ENCODE data around the gene RAD51D.
"Not testable (repeated sequence)": the region's sequence is repeated elsewhere in the genome, so short reads cannot be mapped to it uniquely, and the experiment has no call there.

The RAD51D gene

DNA sequence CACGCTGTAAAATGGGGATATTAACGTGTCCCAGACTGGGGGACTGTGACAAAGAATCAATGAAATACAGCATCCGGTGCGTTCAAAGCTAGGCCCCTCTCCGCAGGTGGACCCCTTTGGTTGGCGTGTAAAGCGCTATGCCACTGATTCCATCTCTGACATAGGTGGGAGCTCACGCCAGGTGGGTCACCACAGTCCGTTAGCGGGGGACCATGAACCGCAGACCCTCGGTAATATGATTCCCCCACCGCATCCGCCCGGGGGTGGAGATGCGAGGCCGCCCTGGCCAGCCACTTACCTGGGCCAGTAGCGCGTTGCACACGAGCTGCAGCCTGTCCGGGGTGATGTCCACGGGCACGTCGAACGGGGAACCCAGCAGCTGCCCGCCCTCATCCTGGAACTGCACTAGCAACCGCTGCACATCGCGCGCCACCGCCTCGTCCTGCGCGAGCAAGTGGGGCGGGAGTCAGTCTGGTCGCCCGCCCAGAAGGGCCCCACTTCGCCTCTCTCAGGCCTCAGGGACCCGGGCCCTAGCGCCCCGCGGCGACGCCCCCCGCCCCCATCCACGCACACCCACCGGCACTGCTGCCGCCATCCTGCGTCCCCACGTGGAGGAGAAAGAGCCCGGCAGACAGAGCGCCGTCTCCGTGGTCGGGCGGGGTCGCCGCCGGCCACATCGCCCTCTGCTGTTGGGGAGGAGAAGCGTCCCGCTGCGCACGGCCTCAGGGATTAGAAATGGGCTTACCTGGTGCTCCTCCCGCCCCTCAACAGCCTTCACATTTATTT lies 22.2 kb upstream of the RAD51D start, which contains the start of gene NLE1:
Gene NLE1 (minus strand): TSS at position 623 of the 786 bp plus-strand sequence. CDS start 28 bp downstream, at position 595.
- DNase-seq (ENCODE audit: low read depth in 2 of 2), result peak; percentile 85 to 88

DNA sequence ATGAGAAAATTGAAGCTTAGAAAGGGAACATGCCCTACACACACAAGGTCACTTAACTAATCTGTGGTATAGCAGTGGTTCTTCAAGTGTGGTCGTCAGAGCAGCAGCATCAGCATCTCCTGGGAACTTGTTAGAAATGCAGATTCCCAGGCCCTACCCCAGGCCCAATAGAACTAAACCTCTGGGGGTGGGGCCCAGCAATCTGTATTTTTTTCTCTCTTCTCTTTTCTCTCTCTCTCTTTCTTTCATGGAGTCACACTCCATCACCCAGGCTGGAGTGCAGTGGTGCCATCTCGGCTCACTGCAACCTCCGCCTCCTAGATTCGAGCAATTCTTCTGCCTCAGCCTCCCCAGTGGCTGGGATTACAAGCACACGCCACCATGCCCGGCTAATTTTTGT lies 18.6 kb upstream of the RAD51D start:
- DNase-seq (ENCODE audit: low read depth in 2 of 2), result no peak

DNA sequence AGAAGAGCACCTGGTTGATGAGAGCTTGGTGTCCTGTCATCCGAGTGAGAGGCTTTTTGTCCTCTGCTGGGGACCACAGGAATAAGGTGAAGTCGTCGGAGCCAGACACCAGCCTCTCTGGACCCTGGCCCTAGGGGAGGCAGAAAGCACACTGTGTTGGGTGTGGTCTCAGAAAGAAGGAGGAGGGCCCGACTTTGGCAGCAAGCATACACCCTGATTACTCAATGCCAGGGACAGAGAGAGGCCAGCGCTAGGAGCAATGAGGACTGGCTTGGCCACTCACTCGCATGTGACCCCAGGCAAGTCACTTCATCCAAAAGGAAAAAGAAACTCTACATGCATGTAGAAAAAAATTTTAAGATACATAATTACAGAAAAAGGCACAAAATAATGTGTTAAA lies 15.7 kb upstream of the RAD51D start:
- no peak for DNase-seq (ENCODE audit: low read depth in 2 of 2)

DNA sequence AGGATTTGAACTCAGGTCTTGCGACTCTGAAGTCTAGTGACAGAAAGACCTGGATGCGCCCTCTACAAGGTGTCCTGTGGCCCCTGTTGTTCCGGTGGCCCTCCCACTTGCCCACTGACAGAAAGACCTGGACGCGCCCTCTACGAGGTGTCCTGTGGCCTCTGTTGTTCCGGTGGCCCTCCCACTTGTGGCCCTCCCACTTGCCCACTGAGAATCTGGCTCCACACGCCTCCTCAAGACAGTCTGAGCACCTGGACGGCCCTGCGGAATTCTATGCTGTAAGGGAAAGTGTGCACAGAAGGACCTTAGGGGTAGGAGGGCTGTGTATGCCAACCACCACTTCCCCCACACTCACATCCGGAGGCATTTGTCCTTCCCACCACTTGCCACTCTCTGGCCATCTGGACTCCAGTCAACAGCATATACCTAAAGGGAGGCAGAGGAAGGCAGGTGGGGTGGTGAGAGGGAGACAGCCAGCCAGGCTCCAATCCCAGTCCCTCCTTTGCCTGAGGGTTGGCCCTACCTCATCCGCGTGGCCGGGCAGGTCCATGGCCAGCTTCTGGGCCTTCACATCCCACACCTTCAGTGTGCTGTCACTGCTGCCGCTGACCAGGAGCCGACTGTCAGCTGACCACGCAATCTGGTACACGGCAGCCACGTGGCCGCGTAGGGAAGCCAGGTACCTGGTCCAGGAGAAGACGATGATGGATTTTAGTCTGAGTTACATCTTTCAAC lies 13.3 kb upstream of the RAD51D start:
- DNase-seq (ENCODE audit: low read depth in 2 of 2), result no peak

DNA sequence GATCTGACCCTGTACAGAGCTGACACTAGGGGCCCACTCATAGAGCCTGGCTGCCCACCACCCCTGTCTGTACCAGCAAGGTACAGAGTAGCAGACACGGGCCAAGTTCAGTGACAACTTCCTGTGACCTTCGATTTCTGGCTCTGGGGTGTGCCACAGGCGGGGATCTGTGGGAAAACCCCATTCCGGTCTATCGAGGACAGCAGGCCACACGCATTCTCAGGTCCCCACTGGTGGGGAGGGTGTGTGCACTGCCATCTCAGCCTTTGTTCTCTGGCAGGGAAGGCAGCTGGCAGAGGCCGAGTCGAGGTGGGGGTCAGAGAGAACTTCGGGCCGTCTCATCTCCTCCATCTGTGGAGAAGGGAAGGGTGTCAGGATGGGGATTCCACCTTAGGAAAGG lies 12.4 kb upstream of the RAD51D start:
- no peak for DNase-seq (ENCODE audit: low read depth in 2 of 2)

DNA sequence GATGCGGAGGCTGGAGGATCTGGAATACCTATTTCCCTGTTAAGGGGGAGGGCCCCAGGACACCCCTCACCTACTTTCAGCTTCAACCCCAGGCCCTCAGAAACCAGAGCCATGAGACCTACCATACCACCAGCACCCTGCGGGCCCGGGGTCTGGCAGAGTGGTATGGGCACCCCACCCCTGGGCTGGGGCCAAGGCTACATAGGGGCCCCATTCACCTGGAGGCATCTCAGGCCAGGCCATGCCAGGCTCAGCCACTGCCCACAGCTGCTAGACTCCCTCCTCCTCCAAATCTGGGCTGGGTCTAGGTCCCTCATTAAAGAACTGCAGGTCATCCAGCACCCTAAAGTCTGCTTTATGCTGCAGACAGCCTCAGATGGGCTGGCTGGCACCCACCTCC lies 10.7 kb upstream of the RAD51D start:
- DNase-seq (ENCODE audit: low read depth in 2 of 2), result no peak

DNA sequence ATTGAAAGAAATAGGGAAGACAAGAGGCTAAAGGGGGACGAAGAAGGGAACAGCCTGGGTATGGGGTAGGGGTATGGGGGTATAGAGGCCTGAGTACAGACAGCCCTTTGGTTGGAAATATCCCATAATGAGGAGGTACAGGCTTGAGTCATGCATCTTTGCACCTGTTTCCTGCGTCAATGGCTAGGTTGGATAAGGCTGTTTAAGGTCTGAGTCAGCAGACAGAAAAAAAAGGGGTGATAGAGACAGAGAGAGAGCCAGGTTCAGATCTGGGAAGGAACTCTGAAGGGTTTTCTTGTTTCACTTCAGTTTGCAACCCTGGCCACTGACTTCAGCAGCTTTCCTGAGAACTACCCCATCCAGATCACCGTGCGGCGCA lies 10.3 kb upstream of the RAD51D start:
- DNase-seq (ENCODE audit: low read depth in 2 of 2), result no peak

DNA sequence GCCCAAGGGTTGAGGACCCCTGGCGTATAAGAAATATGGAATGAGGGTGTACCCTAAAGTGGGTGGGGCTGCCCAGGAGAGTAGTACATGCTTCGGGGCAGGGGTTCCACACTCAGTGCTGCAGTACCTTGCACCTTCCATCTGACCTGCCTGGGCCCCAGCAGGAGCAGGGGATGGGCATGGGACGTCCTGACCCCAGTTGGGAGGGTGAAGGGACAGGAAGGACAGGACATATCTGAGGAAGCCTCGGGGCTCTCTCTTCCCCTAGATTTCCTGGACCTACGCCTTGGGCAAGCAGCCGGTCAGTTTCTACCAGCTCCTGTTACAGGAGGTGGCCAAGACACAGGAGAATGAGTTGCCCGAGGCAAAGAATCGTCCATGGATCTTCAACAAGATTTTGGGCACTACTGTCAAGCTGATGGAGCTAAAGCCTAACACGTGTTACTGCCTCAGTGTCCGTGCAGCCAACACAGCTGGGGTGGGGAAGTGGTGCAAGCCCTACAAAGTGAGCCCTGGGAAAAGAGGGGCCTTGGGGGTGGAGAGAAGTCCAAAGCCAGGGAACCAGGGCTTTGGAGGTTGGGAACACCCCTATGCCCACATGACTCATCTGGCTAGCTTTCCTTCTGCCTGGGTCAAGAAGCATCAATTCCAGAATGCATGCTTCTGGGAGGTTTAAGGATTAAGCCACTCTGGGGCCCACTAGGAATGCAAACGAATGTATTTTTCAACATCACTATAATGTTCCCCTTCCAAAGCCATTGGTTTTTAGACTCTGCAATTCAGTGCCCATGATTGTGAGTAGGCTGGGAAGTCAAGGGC lies 9.7 kb upstream of the RAD51D start:
- DNase-seq (ENCODE audit: low read depth in 2 of 2), result no peak

DNA sequence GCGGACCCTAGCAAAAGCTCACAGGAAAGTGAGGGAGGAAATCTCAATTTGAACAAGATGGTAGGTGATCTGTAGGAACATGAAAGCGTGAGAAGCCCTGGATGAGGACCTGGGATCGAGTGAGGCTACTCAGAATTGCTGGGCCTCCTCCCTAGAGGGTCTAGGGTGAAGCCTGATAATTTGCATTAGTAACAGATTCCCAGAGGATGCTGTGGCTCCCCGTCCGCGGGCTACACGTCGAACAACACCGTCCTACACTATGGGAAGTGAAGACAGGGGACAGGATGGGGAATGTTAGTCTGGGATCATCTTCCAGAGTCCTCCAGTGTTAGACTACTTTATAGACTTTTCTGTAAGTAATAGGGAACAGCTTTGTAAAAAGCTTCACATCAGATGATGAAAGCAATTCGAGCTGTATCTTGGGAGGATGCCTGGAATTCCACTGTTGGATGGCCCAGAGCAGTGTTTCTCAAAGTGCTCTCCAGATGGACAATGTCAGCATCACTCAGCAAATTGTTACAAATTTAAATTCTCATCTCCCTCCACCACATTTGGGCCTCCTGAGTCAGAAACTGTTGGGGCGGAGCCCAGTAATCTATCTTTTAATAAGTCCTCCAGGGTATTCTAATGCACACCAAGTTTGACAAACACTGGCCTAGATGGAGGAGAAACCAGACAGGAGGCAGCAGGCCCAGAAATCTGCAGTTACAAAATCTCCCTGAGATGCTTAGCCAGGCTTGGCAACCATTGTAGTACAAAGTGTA lies 8.3 kb upstream of the RAD51D start:
- DNase-seq (ENCODE audit: low read depth in 2 of 2), result no peak

DNA sequence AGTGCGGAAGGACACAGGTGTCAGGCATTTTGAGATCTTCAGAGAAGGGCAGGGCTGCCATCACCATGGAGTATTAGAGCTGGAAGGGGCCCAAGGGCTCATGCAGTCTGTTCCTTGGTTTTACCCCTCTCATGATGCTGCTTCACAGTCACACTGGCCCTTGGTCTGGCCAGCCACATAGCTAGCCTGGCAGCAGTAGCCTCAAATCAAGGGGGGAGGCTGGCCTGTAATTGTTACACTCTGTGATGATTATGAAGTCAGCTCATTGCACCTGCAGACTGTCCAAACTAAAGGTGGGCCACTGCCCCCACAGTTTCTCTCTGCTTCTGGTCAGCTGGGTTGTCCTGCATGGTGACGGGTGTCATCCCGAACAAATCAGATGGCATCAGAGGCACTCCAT lies 1.7 kb upstream of the RAD51D start, which contains the start of gene FNDC8:
Gene FNDC8 (plus strand): TSS at position 301 of the 400 bp plus-strand sequence. CDS start 79 bp downstream, at position 380.
- DNase-seq (ENCODE audit: low read depth in 2 of 2), result no peak

DNA sequence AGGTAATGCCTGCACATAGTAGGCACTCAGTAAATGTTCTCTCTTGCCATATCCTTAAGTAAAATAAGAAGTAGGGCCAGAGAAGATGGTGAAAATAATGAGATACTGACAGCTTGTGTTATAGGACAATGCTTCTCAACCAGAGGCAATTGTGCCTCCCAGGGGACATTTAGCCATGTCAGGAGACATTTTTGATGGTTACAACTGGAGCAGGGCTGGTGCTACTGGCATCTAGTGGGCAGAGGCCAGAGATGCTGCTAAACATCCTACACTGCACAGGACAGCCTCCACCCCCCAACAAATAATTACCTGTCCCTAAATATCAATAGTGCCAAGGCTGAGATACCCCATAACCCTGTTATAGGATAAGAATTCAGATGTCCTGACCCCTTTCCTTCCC lies 1.7 kb downstream of the RAD51D start:
- DNase-seq (ENCODE audit: low read depth in 2 of 2), result no peak

DNA sequence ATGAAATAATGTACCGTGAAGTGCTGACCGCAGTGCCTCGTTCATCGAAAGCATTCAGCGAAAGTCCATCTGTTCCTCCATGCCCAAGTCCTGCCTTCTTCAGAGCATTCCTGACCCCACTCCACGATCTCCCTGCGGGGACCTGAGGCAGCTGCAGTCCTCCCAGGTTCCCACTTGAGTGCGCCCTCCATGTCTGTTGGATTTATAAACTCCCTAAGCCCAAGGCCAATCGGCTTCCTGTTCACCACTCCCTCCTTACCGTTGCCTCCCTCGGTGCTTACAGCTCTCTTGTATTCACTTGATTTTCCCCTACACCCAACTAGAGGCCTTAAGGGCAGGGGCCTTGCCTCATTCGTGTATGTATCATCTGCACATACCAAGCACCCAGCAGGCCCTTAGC lies 2.8 kb downstream of the RAD51D start:
- no peak for DNase-seq (ENCODE audit: low read depth in 2 of 2)

DNA sequence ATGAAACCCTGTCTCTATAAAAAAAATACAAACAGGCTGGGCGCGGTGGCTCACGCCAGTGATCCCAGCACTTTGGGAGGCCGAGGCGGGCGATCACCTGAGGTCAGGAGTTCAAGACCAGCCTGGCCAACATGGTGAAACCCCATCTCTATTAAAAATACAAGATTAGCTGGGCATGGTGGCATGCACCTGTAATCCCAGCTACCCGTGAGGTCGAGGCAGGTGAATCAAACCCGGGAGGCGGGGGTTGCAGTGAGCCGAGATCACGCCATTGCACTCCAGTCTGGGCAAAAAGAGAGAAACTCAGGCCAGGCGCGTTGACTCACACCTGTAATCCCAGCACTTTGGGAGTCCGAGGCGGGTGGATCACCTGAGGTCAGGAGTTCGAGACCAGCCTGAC lies 8.9 kb downstream of the RAD51D start:
- not testable (repeated sequence) for DNase-seq (ENCODE audit: low read depth in 2 of 2)

DNA sequence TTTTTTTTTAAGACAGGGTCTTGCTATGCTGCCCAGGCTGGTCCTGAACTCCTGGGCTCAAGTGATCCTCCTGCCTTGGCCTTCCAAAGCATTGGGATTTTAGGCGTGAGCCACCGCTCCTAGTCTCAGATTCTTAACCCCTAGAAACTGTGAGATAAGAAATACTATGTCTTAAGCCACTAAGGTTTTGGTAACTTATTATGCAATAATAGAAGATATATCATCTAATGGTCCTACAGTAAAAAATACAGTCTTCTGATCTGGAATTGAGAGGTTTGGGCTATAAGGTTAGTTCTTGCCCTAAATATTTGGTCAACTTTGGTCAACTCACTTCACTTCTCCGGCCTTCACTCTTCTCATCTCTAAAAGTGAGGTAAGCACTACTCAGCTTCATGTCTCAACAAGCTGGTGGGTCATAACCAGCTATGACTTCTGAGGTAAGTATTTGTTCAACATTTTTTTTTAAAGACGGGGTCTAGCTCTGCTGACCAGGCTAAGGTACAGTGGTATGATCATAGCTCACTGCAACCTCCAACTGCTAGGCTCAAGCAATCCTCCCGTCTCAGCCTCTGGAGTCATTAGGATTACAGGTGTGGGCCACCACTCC lies 14.7 kb downstream of the RAD51D start:
- no peak for DNase-seq (ENCODE audit: low read depth in 2 of 2)

DNA sequence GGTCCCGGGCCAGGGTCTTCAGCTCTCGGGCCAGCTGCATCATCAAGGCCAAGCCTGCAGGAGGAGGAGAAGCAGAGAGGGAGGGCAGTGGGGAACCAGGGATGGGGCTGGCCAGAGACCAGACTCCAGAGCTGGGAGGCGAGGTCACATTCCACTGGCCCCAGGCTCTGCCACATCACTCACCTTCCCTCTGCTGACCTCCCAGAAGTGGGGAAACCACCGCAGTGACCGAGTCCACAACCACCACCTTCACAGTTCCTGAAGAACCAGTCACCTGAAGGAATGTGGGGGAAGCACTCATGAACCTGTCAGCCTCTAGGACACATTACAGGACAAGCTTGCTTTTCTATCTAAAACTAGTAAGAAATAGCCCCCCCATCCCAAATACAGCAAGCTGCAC lies 16.4 kb downstream of the RAD51D start:
- DNase-seq (ENCODE audit: low read depth in 2 of 2), result no peak

DNA sequence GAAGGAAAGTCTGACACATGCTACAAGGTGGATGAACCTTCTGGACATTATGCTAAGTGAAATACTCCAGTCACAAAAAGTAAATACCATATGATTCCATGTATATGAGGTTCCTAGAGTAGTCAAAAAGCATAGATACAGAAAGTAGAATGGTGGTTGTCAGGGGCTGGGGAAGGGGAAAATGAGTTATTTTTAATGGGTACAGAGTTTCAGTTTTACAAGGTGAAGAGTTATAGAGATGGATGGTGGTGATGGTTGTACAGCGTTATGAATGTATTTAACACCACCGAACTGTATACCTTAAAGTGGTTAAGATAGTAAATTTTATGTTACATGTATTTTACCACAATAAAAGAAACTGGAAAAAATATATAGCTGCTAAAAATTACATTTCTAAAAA lies 17.9 kb downstream of the RAD51D start:
- DNase-seq (ENCODE audit: low read depth in 2 of 2), result no peak

DNA sequence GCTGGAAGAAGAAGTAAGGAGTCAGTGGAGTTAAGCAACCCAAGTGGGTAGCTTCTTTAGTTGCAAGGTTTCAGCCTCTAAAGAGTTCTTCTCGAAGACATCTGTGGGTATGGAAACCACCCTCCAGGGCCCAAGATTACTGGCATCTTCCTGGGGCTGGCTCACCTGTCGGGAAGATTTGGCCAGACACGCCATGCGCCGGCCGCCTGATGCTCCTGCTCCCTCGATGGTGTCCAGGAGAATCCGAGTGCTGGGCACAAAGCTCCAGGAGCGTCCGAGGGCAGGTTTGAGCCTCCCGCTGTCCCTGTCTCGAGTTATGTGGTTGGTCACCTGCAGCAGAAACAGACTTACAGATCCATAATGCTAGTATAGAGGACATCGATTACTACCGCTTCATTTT lies 18.6 kb downstream of the RAD51D start:
- DNase-seq (ENCODE audit: low read depth in 2 of 2), result no peak

DNA sequence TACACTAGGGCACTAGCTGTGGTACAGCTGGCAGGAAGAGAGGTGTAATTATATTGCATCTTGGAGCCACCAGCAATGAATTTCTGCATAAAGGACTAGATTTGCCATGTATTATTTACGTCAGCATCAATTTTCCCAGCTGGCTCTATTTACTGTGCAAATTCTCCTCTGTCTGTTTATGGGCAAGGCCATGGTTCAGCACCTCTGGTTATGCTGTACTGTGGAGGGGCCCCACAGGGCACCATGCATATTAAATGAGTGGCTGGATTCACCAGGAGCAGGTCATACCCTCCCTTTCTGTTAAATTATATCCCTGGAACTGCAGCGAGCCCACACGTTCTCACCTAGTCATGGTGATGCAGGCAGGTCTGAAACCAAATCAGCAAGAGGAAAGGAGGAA lies 19.8 kb downstream of the RAD51D start:
- no peak for DNase-seq (ENCODE audit: low read depth in 2 of 2)

DNA sequence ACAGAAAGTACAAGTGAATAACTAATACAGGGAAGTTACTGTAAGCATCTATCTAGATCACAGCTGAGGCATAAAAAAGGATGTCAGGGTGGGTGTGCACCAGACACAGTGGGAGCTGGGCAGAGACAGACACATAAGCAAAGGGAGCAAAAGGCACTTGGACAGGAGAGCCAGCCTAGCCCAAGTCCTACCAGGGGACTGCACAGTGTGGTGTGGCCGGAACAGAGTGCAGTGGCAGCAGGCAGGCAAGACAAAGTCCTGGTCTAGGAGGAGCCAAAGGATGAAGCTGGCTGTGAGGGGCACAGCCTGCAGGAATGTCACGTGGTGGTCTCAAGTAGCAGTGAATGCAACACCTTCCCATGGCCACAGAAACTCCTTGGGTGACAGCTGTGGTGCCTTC lies 21.9 kb downstream of the RAD51D start:
- DNase-seq (ENCODE audit: low read depth in 2 of 2), result no peak

DNA sequence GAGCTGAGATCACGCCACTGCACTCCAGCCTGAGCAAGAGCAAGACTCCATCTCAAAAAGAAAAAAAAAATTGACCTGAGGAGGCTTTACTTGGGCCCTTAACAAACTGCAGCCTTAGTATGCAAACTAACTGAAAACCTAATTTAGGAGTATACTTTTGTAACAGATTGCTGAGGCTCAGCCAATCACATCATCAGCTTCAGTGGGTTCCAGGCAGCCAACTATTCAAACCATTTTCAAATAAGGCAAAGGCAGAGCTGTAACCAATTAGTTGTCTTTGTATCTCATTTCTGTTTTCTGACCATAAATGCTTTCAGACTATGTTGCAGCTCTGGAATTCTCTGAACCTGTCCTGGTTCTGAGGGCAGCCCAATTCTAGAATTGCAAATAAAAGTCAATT lies 23.9 kb downstream of the RAD51D start:
- no peak for DNase-seq (ENCODE audit: low read depth in 2 of 2)

DNA sequence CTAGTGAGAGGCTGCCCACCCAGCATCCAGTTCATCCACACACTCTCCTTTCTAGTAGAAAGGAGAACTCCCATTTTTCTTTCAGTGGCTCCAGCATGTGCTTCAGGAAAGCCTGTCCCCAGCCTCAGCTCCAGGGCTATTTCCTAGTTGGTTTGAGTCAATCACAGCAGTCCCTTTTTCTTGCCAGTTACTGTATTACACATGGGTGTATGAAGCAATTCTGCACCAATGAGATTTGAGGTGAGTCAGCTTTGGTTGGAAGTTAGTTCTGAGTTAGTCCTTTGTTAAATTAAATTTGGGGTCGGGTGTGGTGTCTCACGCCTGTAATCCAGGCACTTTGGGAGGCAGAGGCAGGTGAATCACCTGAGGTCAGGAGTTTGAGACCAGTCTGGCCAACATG lies 24.8 kb downstream of the RAD51D start:
- DNase-seq (ENCODE audit: low read depth in 2 of 2), result no peak
